ENCODE measurements around the gene CRY2. TPM values are rescaled to one million over a fixed set of nuclear protein-coding genes. Genes with fewer than 3 reads are reported as not detected.

CRY2 gene
- total RNA-seq, 5 donors from 2014 or later (not counting 1 experiment from before 2014, with no cell fraction given), result 54.0 to 198 (median 63.5) TPM

- H3K4me3 ChIP-seq (ENCODE audit: control insufficient read depth in 1 of 2, extremely low read depth in 1 of 2, low read length in 1 of 2), result no peak overlapping the region
- H3K4me1 Mint-ChIP-seq, result peaks cover 0 to 5% (median 1%) of the 10 kb centered on the region in 3 donors
- H3K36me3 ChIP-seq (ENCODE audit: control insufficient read depth in 2 of 2, extremely low read depth in 1 of 2, insufficient read depth in 1 of 2, low read length in 1 of 2), result peaks cover 18 to 96% of the 10 kb centered on the region in 2 donors
- H3K4me1 ChIP-seq (ENCODE audit: control insufficient read depth in 1 of 2, extremely low read depth in 1 of 2, insufficient read depth in 2 of 2, low read length in 2 of 2), result no peaks in the 10 kb centered on the region
- 96% methylated on average over 3 of the region's 12 CpGs for WGBS (ENCODE audit: insufficient coverage)
- H3K27me3 Mint-ChIP-seq, result no peaks in the 10 kb centered on the region
- CTCF ChIA-PET, result no interaction called here
- peaks cover 58% of the 10 kb centered on the region for H3K36me3 Mint-ChIP-seq
- DNase-seq, result no peak
- no peaks in the 10 kb centered on the region for H3K27me3 ChIP-seq (replicated peaks in 1 of 2; ENCODE audit: control insufficient read depth in 2 of 2, extremely low read depth in 1 of 2, insufficient read depth in 2 of 2, low read length in 1 of 2)
- no peak overlapping the region for H3K27ac Mint-ChIP-seq
- no peak overlapping the region for H3K4me3 Mint-ChIP-seq
- H3K9me3 Mint-ChIP-seq, result no peaks in the 10 kb centered on the region
- POLR2A ChIA-PET, result interaction anchor here (0.5 to 0.7 kb wide), 3 partner anchors 11 to 481 kb away, joined by 3 to 8 read pairs (median 5); no protein-coding TSS in a partner anchor
- H3K9me3 ChIP-seq, result no peaks in the 10 kb centered on the region
- no peak for ATAC-seq (replicated peaks in 1 of 4)
- H3K27ac ChIP-seq (ENCODE audit: low read length), result no peak overlapping the region
Measured at GRCh38 chr11:45859661-45860140, 12.4 kb downstream of the CRY2 start.

DNA sequence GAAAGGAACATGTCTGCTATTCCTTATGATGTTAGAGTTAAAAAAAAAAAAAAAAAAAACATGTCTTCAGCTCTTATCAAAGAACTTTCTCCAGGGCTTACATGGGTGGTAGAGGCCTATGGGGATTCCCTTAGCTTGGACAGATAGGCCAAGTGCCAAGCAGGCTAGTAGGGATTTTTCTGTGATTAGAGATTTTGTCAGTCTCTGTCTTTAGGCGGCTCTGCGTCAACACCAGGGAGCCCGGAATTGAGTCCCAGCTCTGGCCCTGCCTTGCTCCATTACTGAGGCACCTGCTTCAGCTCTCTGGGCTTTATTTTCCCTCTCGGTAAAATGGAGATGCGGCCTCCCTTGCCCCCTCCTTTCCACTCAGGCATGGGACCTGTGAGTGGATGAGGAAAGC, 13.1 kb downstream of the CRY2 start:
- no peaks in the 10 kb centered on the region for H3K27me3 Mint-ChIP-seq
- ATAC-seq (replicated peaks in 1 of 4) (no peak), DNase-seq (no peak)
- Histone ChIP-seq H3K4me3 (ENCODE audit: control insufficient read depth in 1 of 2, extremely low read depth in 1 of 2, low read length in 1 of 2) (no peak overlapping the region), H3K27ac (ENCODE audit: low read length) (no peak overlapping the region), H3K27me3 (replicated peaks in 1 of 2; ENCODE audit: control insufficient read depth in 2 of 2, extremely low read depth in 1 of 2, insufficient read depth in 2 of 2, low read length in 1 of 2) (no peaks in the 10 kb centered on the region), H3K36me3 (ENCODE audit: control insufficient read depth in 2 of 2, extremely low read depth in 1 of 2, insufficient read depth in 1 of 2, low read length in 1 of 2) (peaks cover 18 to 94% of the 10 kb centered on the region in 2 donors), H3K4me1 (ENCODE audit: control insufficient read depth in 1 of 2, extremely low read depth in 1 of 2, insufficient read depth in 2 of 2, low read length in 2 of 2) (no peaks in the 10 kb centered on the region), H3K9me3 (no peaks in the 10 kb centered on the region)
- CTCF ChIA-PET, result no interaction called here
- POLR2A ChIA-PET, result interaction anchor here (0.6 kb wide), 3 partner anchors 9 to 595 kb away, joined by 3 to 5 read pairs (median 3); no protein-coding TSS in a partner anchor
- 100% methylated on average over 3 of the region's 5 CpGs for WGBS (ENCODE audit: insufficient coverage)
- no peak overlapping the region for H3K27ac Mint-ChIP-seq
- no peak overlapping the region for H3K4me3 Mint-ChIP-seq
- H3K36me3 Mint-ChIP-seq, result peaks cover 64% of the 10 kb centered on the region
- H3K4me1 Mint-ChIP-seq, result peaks cover 0 to 5% (median 1%) of the 10 kb centered on the region in 3 donors
- no peaks in the 10 kb centered on the region for H3K9me3 Mint-ChIP-seq

DNA sequence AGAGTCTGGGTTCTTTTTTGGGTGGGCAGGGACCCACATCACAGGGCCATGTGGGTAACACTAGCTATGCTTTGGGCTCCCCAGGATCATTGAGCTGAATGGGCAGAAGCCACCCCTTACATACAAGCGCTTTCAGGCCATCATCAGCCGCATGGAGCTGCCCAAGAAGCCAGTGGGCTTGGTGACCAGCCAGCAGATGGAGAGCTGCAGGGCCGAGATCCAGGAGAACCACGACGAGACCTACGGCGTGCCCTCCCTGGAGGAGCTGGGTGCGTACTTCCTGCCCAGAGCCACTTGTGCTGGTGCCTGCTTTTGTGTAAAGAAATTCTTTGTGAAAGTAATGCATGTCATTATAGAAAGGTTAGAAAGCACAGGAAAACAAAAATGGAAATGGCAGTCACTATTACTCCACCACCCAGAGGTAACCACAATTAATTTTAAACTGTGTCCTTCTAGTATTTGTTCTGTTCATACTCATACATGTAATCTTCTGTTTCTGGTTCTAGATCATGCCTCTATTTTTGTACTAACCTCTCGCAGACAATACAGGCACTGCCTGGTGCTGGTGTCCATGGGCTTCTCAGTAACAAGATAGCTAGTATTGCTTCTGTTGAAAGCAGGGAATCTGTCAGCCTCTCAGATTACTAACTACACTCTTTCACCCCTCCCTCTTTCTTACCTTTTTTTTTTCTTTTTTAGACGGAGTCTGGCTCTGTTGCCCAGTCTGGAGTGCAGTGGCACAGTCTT, 13.7 kb downstream of the CRY2 start:
- no peaks in the 10 kb centered on the region for H3K9me3 Mint-ChIP-seq
- no peaks in the 10 kb centered on the region for H3K27me3 Mint-ChIP-seq
- no peak overlapping the region for H3K4me3 Mint-ChIP-seq
- Histone ChIP-seq H3K9me3 (no peaks in the 10 kb centered on the region), H3K4me1 (ENCODE audit: control insufficient read depth in 1 of 2, extremely low read depth in 1 of 2, insufficient read depth in 2 of 2, low read length in 2 of 2) (no peaks in the 10 kb centered on the region), H3K4me3 (ENCODE audit: control insufficient read depth in 1 of 2, extremely low read depth in 1 of 2, low read length in 1 of 2) (no peak overlapping the region), H3K27ac (ENCODE audit: low read length) (no peak overlapping the region), H3K36me3 (ENCODE audit: control insufficient read depth in 2 of 2, extremely low read depth in 1 of 2, insufficient read depth in 1 of 2, low read length in 1 of 2) (peaks cover 17 to 94% of the 10 kb centered on the region in 2 donors), H3K27me3 (replicated peaks in 1 of 2; ENCODE audit: control insufficient read depth in 2 of 2, extremely low read depth in 1 of 2, insufficient read depth in 2 of 2, low read length in 1 of 2) (no peaks in the 10 kb centered on the region)
- CTCF ChIA-PET, result no interaction called here
- POLR2A ChIA-PET, result interaction anchor here (0.6 to 1.0 kb wide), 3 partner anchors 9 to 595 kb away, joined by 3 to 5 read pairs (median 3); no protein-coding TSS in a partner anchor
- ATAC-seq (replicated peaks in 1 of 4) (no peak), DNase-seq (no peak)
- H3K36me3 Mint-ChIP-seq, result peaks cover 68% of the 10 kb centered on the region
- H3K4me1 Mint-ChIP-seq, result peaks cover 0 to 5% (median 0%) of the 10 kb centered on the region in 3 donors
- 98% methylated on average over 8 of the region's 10 CpGs for WGBS (ENCODE audit: insufficient coverage)
- H3K27ac Mint-ChIP-seq, result no peak overlapping the region

DNA sequence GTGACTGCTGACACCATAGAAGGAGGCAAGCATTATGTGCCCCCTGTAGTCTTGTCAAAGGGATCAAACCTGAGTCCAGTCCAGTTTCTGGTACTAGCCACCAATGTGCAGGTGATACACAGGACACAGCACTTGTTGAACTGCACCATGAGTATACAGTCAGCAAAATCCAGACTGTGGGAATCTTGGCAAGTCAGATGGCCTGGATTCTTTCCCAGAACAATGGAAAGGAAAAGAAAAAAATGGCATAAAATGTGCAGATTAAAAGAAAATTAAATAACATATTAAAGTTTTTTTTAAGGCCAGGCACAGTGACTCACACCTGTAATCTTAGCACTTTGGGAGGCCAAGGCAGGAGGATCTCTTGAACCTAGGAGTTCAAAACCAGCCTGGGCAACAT, 16.8 kb downstream of the CRY2 start:
- no peak overlapping the region for H3K27ac ChIP-seq (ENCODE audit: low read length)
- Mint-ChIP-seq H3K27me3 (no peaks in the 10 kb centered on the region), H3K36me3 (peaks cover 70% of the 10 kb centered on the region), H3K27ac (no peak overlapping the region), H3K4me1 (peaks cover 0 to 4% (median 0%) of the 10 kb centered on the region in 3 donors), H3K9me3 (no peaks in the 10 kb centered on the region), H3K4me3 (no peak overlapping the region)
- H3K4me3 ChIP-seq (ENCODE audit: control insufficient read depth in 1 of 2, extremely low read depth in 1 of 2, low read length in 1 of 2), result no peak overlapping the region
- no peak for ATAC-seq (replicated peaks in 1 of 4)
- CTCF ChIA-PET, result no interaction called here
- no peak for DNase-seq
- no peaks in the 10 kb centered on the region for H3K4me1 ChIP-seq (ENCODE audit: control insufficient read depth in 1 of 2, extremely low read depth in 1 of 2, insufficient read depth in 2 of 2, low read length in 2 of 2)
- no peaks in the 10 kb centered on the region for H3K9me3 ChIP-seq
- H3K27me3 ChIP-seq (replicated peaks in 1 of 2; ENCODE audit: control insufficient read depth in 2 of 2, extremely low read depth in 1 of 2, insufficient read depth in 2 of 2, low read length in 1 of 2), result no peaks in the 10 kb centered on the region
- H3K36me3 ChIP-seq (ENCODE audit: control insufficient read depth in 2 of 2, extremely low read depth in 1 of 2, insufficient read depth in 1 of 2, low read length in 1 of 2), result peaks cover 10 to 96% of the 10 kb centered on the region in 2 donors
- POLR2A ChIA-PET, result interaction anchor here in 1 of 2 donors (1.2 kb wide), 1 partner anchor 10 kb away, joined by 4 read pairs; no protein-coding TSS in a partner anchor

DNA sequence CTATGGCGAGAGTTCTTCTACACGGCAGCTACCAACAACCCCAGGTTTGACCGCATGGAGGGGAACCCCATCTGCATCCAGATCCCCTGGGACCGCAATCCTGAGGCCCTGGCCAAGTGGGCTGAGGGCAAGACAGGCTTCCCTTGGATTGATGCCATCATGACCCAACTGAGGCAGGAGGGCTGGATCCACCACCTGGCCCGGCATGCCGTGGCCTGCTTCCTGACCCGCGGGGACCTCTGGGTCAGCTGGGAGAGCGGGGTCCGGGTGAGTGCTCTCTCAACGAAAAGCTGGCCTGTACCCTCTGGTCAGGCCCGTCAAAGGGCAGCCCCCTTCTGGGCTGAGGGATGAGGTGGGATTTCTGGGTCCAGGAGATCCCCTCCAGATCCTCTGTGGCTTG, 22.3 kb downstream of the CRY2 start:
- H3K27me3 Mint-ChIP-seq, result no peaks in the 10 kb centered on the region
- H3K9me3 ChIP-seq, result no peaks in the 10 kb centered on the region
- no peaks in the 10 kb centered on the region for H3K4me1 ChIP-seq (ENCODE audit: control insufficient read depth in 1 of 2, extremely low read depth in 1 of 2, insufficient read depth in 2 of 2, low read length in 2 of 2)
- ChIA-PET POLR2A (no interaction called here), CTCF (no interaction called here)
- WGBS (ENCODE audit: insufficient coverage), result 96% methylated on average over 10 of the region's 12 CpGs
- no peak overlapping the region for H3K4me3 ChIP-seq (ENCODE audit: control insufficient read depth in 1 of 2, extremely low read depth in 1 of 2, low read length in 1 of 2)
- no peaks in the 10 kb centered on the region for H3K9me3 Mint-ChIP-seq
- no peak overlapping the region for H3K4me3 Mint-ChIP-seq
- peaks cover 35 to 95% of the 10 kb centered on the region in 2 donors for H3K36me3 ChIP-seq (ENCODE audit: control insufficient read depth in 2 of 2, extremely low read depth in 1 of 2, insufficient read depth in 1 of 2, low read length in 1 of 2)
- no peaks in the 10 kb centered on the region for H3K27me3 ChIP-seq (replicated peaks in 1 of 2; ENCODE audit: control insufficient read depth in 2 of 2, extremely low read depth in 1 of 2, insufficient read depth in 2 of 2, low read length in 1 of 2)
- DNase-seq (no peak), ATAC-seq (replicated peaks in 1 of 4) (no peak)
- H3K27ac ChIP-seq (ENCODE audit: low read length), result no peak overlapping the region
- H3K36me3 Mint-ChIP-seq, result peaks cover 66% of the 10 kb centered on the region
- H3K27ac Mint-ChIP-seq, result no peak overlapping the region
- H3K4me1 Mint-ChIP-seq, result peaks cover 0 to 10% (median 0%) of the 10 kb centered on the region in 3 donors

- no peak overlapping the region for H3K27ac Mint-ChIP-seq
- CTCF ChIA-PET, result no interaction called here
- 80% methylated on average over 1 of the region's 4 CpGs for WGBS (ENCODE audit: insufficient coverage)
- DNase-seq (no peak), ATAC-seq (replicated peaks in 1 of 4) (no peak)
- no peaks in the 10 kb centered on the region for H3K9me3 Mint-ChIP-seq
- no peak overlapping the region for H3K4me3 Mint-ChIP-seq
- H3K4me3 ChIP-seq (ENCODE audit: control insufficient read depth in 1 of 2, extremely low read depth in 1 of 2, low read length in 1 of 2), result no peak overlapping the region
- H3K36me3 ChIP-seq (ENCODE audit: control insufficient read depth in 2 of 2, extremely low read depth in 1 of 2, insufficient read depth in 1 of 2, low read length in 1 of 2), result peaks cover 35 to 96% of the 10 kb centered on the region in 2 donors
- no peak overlapping the region for H3K27ac ChIP-seq (ENCODE audit: low read length)
- no peaks in the 10 kb centered on the region for H3K9me3 ChIP-seq
- H3K36me3 Mint-ChIP-seq, result peaks cover 64% of the 10 kb centered on the region
- no peaks in the 10 kb centered on the region for H3K4me1 ChIP-seq (ENCODE audit: control insufficient read depth in 1 of 2, extremely low read depth in 1 of 2, insufficient read depth in 2 of 2, low read length in 2 of 2)
- no peaks in the 10 kb centered on the region for H3K27me3 ChIP-seq (replicated peaks in 1 of 2; ENCODE audit: control insufficient read depth in 2 of 2, extremely low read depth in 1 of 2, insufficient read depth in 2 of 2, low read length in 1 of 2)
- POLR2A ChIA-PET, result no interaction called here
- H3K4me1 Mint-ChIP-seq, result peaks cover 0 to 10% (median 0%) of the 10 kb centered on the region in 3 donors
- H3K27me3 Mint-ChIP-seq, result no peaks in the 10 kb centered on the region
Measured at GRCh38 chr11:45870706-45871105, 23.4 kb downstream of the CRY2 start.

Measured in T-cell (primary cell).